ENCODE measurements around the gene PLB1.

Gene PLB1

GRCh38 chr2:28565720-28566295 is 69.9 kb downstream of the PLB1 start:
- DNase-seq (ENCODE audit: extremely low read depth, low read depth), result no peak
- no peak for TF ChIP-seq CTCF (IDR thresholded peaks at IDR 0.05; ENCODE audit: low read depth, low read length)

- peak; percentile 99 for TF ChIP-seq CTCF (IDR thresholded peaks at IDR 0.05; ENCODE audit: low read depth, low read length)
- DNase-seq (ENCODE audit: extremely low read depth, low read depth), result peak; percentile 51
Observed at GRCh38 chr2:28566521-28567041, 70.7 kb downstream of the PLB1 start.

- TF ChIP-seq CTCF (IDR thresholded peaks at IDR 0.05; ENCODE audit: low read depth, low read length), result no peak
- DNase-seq (ENCODE audit: extremely low read depth, low read depth), result no peak
Observed at GRCh38 chr2:28567061-28567471, 71.2 kb downstream of the PLB1 start.

- no peak for TF ChIP-seq CTCF (IDR thresholded peaks at IDR 0.05; ENCODE audit: low read depth, low read length)
- DNase-seq (ENCODE audit: extremely low read depth, low read depth), result no peak
Observed at GRCh38 chr2:28568036-28568435, 72.2 kb downstream of the PLB1 start.

GRCh38 chr2:28568533-28568932 is 72.7 kb downstream of the PLB1 start:
- no peak for DNase-seq (ENCODE audit: extremely low read depth, low read depth)
- TF ChIP-seq CTCF (IDR thresholded peaks at IDR 0.05; ENCODE audit: low read depth, low read length), result no peak

- TF ChIP-seq CTCF (IDR thresholded peaks at IDR 0.05; ENCODE audit: low read depth, low read length), result no peak
- DNase-seq (ENCODE audit: extremely low read depth, low read depth), result no peak
Observed at GRCh38 chr2:28570431-28570830, 74.6 kb downstream of the PLB1 start.

GRCh38 chr2:28576714-28577113 is 80.9 kb downstream of the PLB1 start:
- TF ChIP-seq CTCF (IDR thresholded peaks at IDR 0.05; ENCODE audit: low read depth, low read length), result no peak
- DNase-seq (ENCODE audit: extremely low read depth, low read depth), result no peak
